HG02885 (cell line): ENCODE data around the gene STYXL1.
"Not testable (repeated sequence)": the region's sequence is repeated elsewhere in the genome, so short reads cannot be mapped to it uniquely, and the experiment has no call there.

Source experiments
- ATAC-seq: cut with Tn5 transposase; IDR thresholded peaks from one replicate; pipeline ENCODE4 v1.9.1; 2021; ENCODE audit warnings: mild to moderate bottlenecking; ENCODE audit not compliant: unreplicated experiment, poor library complexity

STYXL1 gene

DNA sequence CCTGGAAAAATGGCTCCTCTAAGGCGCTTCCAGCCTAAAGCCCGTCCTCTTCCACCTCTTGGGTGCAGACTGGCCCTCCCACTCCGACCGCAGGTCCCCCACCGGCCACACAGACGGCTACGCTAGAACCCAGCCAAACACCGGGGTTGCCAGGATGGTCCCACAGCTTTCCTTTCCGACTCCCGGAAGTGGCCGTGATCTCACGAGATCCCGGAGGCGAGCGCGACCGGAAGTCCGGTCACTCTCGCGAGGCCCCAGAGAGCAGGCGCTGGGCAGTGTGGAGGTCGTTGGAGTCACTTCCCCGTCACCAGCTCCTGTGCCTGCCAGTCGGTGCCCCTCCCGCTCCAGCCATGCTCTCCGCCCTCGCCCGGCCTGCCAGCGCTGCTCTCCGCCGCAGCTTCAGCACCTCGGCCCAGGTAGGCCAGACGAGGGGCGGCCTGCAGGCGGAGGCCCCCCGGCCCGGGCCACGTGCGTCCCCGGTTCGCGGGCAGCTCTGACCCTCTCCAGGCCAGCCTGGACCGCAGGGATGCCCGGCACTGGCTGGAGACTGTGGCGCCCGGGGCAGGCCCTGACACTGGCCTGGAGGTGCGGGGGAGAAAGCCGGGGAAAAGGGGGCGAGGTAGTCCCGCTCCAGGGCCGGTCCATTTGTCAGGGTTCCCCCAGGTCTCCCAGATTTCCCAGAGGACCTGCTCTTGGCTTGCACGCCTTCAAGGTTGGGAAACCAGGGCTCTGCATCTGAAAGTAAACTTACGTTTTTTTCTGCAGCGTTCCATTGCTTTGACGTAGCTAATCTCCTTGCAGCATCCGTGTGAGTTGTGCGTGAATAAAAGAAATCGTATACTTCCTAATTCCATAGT lies at the start of gene STYXL1, which contains the start of gene MDH2:
TSS of gene STYXL1 (minus strand) at position 190 of the 857 bp plus-strand sequence. CDS start 17,477 bp downstream, outside the sequence.
TSS of gene MDH2 (plus strand) at position 296 of the 857 bp plus-strand sequence. CDS start at position 351, 55 bp downstream.
- peak; percentile 95 for ATAC-seq

GRCh38 chr7:76095908-76096307 lies 48.1 kb upstream of the STYXL1 start:
- no peak for ATAC-seq

- ATAC-seq: not testable (repeated sequence)
Measured at GRCh38 chr7:76094326-76094725, 46.5 kb upstream of the STYXL1 start.

GRCh38 chr7:76093531-76093930 lies 45.7 kb upstream of the STYXL1 start:
- not testable (repeated sequence) for ATAC-seq

DNA sequence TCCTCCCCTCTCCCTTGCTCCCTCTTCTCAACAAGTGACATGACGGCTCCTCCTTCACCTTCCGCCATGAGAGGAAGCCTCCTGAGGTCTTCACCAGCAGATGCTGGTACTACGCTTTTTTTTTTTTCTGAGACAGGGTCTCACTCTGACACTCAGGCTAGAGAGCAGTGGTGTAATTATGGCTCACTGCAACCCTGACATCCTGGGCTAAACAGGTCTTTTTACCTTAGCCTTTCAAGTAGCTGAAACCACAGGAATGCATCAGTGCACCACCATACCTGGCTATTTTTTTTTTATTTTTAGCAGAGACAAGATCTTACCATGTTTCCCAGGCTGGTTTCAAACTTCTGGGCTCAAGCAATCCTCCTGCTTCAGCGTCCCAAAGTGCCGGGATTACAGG lies 43.7 kb upstream of the STYXL1 start:
- ATAC-seq: no peak

- ATAC-seq: no peak
Measured at GRCh38 chr7:76089865-76090475, 42.2 kb upstream of the STYXL1 start.

DNA sequence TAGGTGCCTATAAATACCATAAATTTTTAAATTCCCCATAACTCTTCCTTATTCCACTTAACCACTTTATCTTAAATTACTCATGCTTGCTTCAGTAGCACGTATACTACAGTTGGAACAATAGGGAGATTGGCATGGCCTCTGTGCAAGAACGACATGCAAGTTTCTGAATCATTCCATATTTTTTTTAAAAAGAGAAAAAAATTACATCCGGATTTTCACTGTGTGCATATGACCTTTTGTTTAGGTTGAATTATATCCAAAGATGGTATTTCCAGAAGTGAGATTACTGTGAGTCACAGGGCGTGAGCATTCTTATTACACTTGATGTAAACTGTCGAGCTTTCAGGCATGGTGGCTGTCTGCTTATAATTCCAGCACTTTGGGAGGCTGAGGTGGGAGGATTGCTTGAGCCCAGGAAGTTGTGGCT lies 39.6 kb upstream of the STYXL1 start:
- ATAC-seq: not testable (repeated sequence)

DNA sequence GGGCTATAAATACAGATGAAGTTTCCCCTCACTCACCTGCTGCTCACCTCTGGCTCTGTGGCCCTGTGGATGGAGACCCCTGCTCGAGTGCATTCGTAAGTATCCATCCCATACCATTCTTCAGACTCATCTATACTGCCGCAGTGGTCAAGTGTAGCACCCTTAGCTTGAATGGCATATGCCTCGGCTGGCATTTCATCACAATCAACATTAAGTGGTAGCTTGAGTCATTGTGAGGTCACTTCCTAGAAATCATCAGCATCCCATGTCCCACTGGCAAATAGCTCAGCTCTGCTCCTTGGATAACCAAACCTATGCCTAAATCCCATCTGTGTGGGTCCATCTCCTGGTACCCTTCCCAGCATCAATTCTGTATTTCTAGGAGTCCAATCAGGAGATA lies 38.3 kb upstream of the STYXL1 start:
- no peak for ATAC-seq

DNA sequence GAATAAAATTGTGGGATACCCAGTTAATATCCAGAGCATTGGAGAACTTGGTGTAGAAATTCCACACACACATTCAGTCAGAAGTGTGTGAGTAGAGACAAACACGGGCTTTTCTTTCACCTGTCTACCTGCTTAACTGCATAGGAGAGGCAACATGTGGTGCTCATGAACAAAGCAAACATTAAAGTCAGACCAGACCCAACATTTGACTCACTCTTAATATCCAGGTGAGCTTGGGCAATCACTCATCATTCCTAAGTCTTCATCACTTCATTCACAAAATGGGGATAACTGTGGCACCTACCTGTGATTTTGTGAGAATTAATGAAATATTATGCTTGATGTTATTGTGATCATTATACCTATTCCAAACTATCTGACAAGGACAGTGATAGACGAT lies 36.3 kb upstream of the STYXL1 start:
- ATAC-seq: not testable (repeated sequence)

- ATAC-seq: no peak
Measured at GRCh38 chr7:76080204-76080603, 32.4 kb upstream of the STYXL1 start.

DNA sequence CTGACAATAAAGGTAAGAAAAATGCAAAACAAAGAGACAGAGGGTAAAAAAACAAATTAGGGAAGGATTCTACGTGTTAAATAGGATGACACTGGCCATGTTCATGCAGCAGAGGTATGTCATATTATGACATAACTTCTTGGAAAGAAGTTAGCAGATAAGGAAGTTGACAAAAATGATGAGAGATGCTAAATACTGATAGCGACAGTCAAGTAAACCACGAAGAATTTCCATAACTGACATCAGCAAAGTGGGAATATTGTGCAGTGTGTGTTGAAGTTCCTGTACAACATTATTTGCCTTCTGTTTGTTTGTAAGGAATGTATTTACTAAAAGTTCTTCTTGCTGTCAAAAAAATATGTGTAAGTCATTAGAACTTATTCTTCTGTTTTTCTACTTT lies 29.6 kb upstream of the STYXL1 start:
- no peak for ATAC-seq

- ATAC-seq: no peak
Measured at GRCh38 chr7:76076995-76077394, 29.2 kb upstream of the STYXL1 start.

- no peak for ATAC-seq
Measured at GRCh38 chr7:76074972-76075370, 27.2 kb upstream of the STYXL1 start.

DNA sequence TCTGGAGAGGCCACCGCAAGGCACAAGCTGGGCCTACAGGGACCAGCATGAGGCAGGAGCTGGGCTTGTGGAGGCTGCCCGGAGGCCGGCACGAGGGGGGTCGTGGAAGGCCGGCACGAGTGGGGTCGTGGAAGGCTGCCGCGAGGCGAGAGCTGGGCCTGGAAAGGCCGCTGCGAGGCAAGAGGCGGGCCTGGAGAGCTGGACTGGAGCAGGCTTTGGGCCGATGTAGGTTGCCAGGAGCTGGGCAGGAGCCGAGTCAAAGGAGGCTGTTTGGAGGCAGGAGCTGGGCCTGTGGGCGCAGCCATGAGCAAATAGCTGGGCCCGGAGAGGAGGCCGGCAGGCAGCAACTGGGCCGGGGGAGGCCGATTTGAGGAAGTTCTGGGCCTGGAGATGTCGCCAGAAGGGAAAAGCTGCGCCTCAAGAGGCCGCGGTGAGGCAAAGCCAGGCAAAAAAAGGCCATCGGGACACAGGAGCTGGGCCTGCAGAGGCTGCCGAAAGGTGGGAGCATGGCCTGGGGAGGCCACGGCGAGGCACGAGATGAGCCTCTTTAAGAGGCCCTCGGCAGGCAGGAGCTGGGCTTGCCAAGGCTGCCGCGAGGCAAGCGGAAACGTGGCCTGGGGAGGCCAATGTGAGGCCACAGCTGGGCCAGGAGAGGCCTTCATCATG lies 26.6 kb upstream of the STYXL1 start:
- no peak for ATAC-seq

- ATAC-seq: no peak
Measured at GRCh38 chr7:76073335-76073990, 25.7 kb upstream of the STYXL1 start.

DNA sequence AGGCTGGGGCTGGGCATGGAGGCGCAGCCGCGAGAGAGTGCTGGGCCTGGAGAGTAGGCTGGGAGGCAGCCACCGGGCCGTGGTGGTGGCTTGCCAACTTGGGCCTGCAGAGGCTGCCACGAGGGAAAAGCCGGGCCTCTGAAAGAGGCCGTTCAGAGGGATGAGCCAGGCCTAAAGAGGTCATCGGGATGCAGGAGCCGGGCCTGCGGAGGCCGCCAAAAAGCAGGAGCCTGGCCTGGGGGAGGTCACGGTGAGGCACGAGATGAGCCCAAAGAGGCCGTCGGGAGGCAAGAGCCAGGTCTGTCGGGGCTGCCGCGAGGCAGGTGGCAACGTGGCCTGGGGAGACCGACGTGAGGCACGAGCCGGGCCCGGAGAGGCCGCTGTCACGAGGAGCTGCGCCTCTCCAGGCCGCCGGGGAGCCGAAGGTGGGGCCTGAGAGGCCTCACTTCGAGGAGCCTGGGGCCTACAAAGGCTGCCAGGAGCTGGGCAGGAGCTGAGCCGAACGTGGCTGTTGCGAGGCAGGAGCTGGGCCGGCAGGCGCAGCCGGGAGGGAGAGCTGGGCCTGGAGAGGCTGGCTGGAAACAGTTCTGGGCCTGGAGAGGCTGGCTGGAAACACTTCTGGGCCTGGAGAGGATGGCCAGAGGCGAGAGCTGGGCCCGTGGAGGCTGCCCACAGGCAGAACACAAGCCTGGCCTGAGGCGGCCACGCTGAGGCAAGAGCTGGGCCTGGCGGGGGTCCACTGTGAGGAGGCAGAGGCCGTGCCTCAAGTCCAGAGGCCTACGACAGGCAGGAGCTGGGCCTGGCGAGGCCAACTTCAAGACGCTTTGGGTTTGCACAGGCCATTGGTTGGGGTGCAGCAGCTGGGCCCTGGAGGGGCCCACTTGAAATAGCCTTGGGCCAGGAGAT lies 24.7 kb upstream of the STYXL1 start:
- no peak for ATAC-seq

DNA sequence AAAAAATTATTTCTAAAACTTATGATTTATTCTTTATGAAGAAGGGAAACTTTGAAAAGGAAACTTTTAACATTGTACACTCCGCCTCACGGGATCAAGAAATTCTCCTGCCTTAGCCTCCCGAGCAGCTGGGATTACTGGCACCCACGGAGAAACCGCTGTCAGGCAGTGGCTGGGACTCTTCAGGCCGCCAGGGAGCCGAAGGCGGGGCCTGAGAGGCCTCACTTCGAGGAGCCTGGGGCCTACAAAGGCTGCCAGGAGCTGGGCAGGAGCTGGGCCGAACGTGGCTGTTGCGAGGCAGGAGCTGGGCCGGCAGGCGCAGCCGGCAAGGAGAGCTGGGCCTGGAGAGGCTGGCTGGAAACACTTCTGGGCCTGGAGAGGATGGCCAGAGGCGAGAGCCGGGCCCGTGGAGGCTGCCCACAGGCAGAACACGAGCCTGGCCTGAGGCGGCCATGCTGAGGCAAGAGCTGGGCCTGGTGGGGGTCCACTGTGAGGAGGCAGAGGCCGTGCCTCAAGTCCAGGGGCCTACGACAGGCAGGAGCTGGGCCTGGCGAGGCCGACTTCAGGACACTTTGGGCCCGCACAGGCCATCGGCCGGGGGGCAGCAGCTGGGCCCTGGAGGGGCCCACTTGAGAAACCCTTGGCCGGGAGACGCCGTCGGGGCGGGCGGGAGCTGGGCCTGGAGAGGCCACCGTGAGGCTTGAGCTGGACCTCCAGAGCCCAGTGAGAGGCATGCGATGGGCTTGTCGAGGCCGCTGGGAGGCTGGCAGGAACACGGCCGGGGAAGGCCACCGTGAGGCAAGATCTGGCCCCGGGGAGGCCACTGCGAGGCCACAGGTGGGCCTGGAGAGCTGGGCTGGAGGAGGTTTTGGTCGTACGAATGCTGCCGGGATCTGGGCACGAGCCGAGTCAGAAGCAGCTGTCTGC lies 23.8 kb upstream of the STYXL1 start:
- no peak for ATAC-seq

DNA sequence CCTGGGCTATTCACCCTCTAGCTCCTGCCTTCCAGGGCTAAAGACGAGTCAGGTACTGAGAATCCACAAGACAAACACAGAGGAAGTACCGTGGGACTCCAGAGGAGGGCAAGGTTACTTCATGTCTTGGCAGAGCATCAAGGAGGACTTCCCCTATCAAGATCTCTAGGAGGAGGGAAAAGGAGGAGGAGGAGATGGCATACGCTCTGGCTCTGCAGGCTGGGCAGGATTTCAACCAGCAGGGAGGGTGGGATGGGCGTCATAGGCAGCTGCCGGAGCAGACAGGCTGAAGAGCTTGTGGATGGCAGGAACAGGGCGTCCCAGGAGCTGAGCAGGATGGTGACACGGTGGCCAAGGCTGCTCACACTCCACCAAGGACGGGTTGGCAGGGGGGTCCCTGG lies 21.4 kb upstream of the STYXL1 start:
- ATAC-seq: no peak
